HG03103 (cell line): ENCODE results near the gene KL.
A peak's percentile ranks its signal among the peaks of the same experiment; 100 is the strongest.

ENCODE experiments used
- ATAC-seq: cut with Tn5 transposase; IDR thresholded peaks from one replicate; pipeline ENCODE4 v1.9.1; 2021; ENCODE audit warnings: low read depth; ENCODE audit not compliant: unreplicated experiment

KL gene

DNA sequence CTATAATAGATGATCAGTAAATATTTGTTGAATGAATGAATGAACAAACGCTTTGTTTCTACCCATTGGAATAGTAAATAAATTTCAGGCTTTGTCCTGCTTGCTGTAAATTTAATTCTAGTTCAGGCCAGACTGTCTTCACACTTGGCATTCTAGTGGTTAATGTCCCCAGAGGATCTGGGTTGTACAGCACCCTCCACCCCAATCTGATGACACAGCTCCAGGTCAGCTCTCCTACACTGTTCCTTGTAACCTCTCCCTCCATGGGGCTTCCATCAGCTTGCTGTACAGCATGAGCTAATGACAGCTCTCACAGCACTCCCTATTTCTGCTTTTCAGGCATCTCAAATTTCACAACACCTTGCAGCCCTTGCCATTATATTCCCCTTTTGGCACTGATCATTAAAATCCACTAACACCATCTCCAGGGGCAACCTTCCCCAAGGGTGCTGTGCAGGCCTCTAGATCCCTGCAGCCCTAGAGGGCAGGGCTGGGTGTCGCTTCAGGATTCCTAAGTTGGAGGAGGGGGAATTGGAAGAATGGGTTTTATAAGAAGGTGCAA lies 12.7 kb upstream of the KL start:
- no peak for ATAC-seq

DNA sequence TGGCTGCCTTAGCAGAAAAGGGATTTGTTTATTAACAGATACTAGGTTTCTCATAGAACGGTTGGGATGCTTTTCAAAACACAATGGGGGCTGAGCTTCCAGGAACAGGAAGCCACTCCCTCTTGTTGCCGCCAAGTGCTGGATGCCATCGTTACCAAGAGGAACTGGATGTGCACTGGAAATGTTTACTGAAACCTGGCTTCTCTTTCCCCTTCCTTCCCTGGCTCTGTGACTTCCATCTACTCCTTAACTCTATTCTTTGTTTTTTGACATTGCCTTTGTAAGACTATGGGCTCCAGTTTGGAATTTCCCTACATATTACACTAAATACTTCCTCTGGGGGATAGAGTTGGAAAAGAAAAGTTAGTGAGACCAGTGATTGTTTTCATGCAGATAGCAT lies 11.7 kb upstream of the KL start:
- no peak for ATAC-seq

GRCh38 chr13:33006134-33006533 lies 10.1 kb upstream of the KL start:
- ATAC-seq: no peak

- ATAC-seq: no peak
Observed at GRCh38 chr13:33006638-33007037, 9.6 kb upstream of the KL start.

DNA sequence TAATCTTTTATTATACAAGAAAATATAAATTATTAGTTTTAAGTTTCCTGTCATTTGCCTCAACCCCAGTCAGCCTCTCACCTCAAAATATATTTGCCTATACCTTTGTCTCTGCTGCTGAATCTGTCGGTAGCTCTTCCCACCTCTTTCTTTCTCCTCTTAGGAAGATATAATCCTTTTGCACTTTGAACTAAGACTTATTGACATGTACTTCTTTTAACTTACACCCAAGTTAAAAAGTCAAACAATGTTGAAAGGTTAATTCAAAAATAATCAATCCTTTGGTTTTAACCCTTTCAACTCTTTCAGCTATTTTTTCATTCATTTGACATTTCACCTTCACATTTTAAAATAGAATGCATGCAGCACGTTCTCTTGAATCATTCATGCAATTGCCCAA lies 9.0 kb upstream of the KL start:
- no peak for ATAC-seq

DNA sequence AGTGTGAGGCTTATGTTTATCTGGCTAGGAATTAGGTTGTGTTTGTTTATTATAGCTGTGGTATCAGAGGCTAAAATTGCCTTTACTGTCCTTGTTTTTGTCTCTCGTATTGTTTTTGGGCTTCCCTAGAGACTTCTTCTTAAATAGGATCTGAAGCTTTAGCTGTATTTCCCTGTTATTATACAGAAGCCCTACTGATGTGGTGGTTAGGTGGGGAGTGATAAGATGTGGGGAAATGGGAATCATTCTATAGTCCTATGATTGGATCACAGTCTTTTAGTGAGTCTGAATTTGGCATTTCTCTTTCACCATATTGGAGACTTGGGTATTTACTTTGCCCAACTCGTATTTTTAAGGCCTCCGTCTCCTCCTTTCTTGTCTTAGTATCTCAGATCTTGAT lies 8.3 kb upstream of the KL start:
- ATAC-seq: no peak

GRCh38 chr13:33008946-33009722 lies 7.1 kb upstream of the KL start:
- no peak for ATAC-seq

DNA sequence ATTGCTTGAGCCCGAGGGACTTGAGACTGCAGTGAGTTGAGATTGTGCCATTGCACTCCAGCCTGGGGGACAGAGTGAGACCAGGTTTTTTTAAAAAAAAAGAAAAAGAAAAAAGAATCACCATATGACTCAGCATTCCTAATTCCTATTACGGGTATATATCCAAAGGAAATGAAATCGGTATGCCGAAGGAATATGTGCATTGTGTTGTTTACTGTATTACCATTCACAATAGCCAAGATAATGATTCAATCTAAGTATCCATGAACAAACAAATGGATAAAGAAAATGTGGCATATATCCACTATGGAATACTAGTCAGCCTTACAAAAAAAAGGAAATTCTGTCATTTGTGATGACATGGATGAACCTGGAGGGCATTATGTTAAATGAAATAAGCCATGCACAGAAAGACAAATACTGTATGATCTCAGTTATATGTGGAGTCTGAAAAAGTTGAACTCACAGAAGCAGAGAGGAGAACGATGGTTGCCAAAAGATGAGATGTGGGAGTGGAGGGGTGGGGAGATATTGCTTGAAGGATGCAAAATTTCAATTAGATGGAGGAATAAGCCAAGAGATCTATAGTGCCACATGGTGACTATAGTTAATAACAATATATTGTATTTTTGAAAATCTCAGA lies 4.3 kb upstream of the KL start:
- ATAC-seq: no peak

- ATAC-seq: no peak
Observed at GRCh38 chr13:33014291-33014690, 1.9 kb upstream of the KL start.

GRCh38 chr13:33015241-33015668 lies 968 bp upstream of the KL start:
- ATAC-seq: no peak

GRCh38 chr13:33015791-33016323 lies 366 bp upstream of the KL start:
- ATAC-seq: no peak

- ATAC-seq: peak; percentile 67
Observed at GRCh38 chr13:33017323-33017929, 1.2 kb downstream of the KL start.

DNA sequence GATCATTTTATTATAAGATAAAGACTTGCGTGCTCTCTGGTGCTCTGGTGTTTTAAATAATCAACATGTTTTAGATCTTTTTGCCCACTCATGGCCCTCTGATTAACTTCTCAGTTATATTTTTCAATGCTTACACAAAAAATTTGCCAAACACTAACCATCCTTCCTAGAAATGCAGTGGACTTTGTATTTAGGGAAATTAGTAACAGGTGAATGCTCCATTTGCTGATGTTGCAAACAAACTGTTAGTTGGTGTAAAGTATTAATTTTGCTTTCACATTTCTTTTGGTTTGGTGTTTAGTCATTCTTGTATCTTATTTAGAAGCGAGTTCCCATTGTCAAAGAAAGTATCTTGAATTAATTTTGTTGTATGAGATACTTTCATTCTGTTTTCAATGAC lies 2.7 kb downstream of the KL start:
- ATAC-seq: no peak

GRCh38 chr13:33022986-33023385 lies 6.8 kb downstream of the KL start:
- no peak for ATAC-seq

DNA sequence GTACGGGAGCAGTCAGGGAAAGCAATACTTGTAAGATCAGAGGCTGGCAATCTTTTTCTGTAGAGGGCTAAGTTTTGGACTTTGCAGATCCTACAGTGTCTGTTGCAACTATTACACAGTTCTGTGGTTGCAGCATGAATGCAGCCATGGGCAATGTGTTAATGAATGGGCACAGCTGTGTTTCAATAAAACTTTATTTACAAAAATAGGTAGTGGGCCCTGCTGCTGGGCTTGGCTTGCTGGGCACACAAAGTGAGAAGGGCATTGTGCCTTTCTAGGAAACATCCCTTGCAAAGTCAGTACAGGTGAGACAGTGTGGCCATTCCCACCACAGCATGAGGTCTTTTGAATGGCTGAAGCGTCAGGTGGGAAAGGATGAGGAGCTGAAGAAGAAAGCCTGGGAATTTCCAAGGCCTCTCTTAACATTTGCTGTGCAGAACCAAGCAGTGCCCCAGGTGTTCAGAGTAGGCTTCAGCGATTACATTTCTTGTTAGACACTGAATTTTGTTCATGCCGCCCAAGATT lies 9.1 kb downstream of the KL start:
- no peak for ATAC-seq

DNA sequence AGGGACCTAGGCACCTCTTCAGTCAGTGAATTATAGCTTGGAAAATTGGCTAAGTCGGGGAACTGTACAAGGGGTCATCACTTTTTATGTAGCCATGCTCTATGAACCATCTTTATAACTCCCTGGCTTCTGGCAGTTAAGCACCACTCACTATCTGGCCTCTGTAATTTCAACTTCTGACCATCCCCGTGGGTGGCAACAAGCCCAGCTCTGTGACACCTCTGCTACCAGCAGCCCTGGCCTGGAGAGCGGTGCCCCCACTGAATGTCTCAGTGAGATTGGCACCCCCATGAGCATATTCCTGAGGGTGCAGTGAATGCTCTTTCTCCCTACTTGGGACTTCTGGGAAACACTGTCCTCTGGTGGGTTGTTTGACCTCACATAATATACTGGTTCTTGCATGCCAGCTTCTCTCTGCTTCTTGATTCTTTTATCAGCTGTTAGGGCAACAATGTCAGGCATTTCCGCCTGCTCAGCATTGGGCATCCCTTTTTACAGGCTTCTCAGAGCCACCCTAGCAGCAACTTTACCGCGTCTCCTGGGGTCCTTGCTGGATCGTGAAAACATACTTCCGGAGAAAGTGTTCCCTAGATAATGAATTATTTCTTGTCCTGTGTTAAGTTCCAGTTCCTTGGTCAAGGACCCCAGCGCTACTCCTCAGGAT lies 10.4 kb downstream of the KL start:
- ATAC-seq: no peak

DNA sequence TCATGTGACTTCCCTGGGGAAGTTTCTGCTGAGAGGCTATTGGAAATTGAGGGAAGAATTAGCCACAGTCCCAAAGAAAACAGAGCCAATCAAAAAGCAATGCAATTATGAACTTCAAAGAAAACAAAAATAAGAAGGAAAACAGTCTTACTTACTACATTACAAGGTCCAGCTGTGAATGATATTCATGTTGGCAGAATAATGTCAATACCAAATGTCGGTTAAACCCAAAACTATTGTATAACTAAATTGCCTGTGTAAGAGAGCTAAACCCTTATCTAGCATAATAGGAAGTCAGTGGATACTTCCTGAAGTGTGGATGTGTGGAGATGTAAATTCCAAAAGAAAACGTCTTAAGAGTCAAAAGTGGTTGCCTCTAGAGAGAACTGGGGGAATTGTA lies 12.4 kb downstream of the KL start:
- ATAC-seq: no peak

DNA sequence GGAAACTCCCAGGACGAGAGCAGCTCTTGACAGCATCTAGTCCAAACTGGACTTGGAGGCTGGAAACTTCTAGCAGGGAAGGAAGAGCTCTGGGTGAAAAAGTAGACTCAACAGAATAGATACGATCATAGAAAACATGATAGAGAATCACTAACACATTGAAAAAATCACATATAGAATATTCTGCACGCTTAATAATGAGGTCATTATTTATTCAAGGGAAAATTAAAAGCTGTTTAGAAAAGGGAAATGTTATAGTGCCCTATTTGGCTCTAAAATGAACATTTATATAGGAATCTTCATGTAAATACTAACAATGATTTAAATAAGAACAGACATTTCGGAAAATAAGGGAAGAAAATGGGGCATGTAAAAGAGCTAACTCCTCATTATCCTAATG lies 15.1 kb downstream of the KL start:
- no peak for ATAC-seq

DNA sequence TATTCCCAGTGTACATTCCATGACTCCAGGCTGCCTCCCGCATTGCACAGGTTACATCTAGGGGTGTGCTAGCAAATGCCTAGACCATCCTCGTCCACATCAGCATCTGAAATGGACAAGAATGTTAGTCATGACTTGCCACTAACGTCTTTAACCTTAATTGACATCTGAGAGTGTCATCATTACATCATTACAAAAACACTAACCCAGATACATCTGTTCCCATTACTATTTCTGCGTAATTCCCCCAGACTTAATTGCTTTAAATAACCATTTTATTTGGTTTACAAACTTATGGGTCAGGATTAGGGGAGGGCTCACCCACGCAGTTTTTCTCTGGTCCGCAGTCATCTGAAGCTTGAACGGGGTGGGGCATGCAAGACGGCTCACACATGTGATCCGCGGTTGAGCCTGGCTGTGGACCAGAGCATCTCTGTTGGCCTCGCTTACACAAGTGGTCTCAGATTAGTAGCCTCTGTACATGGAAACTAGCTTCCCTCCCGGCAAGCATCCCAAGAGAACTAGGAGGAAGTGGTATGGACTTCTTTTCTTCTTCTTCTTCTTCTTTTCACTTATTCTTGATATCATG lies 15.9 kb downstream of the KL start:
- ATAC-seq: no peak
